Large intestine (tissue), 3 donors: ENCODE results near the gene TRAF3. TPM values are rescaled to one million over a fixed set of nuclear protein-coding genes. Genes with fewer than 3 reads are reported as not detected.

Source experiments
- DNase-seq, 2 donors: peaks; one replicate each; pipeline versions ENCODE4 v3.0.0 to v3.0.0-alpha.2; 2013
- H3K27ac ChIP-seq: one replicate; pipeline ENCODE4 v1.5.1; 2013; ENCODE audit warnings: low read length
- H3K27me3 ChIP-seq: 2 replicates; pipeline ENCODE4 v1.6.1; 2013; ENCODE audit warnings: low read length; ENCODE audit not compliant: control insufficient read depth, insufficient read depth
- H3K36me3 ChIP-seq: 2 replicates; pipeline ENCODE4 v1.6.1; 2013; ENCODE audit warnings: low read length; ENCODE audit not compliant: control insufficient read depth, insufficient read depth
- H3K4me1 ChIP-seq: one replicate; pipeline ENCODE4 v1.6.1; 2013; ENCODE audit warnings: low read length; ENCODE audit not compliant: control insufficient read depth, insufficient read depth
- H3K4me3 ChIP-seq: one replicate; pipeline ENCODE4 v1.5.1; 2013; ENCODE audit warnings: low read length
- H3K9me3 ChIP-seq: one replicate; pipeline ENCODE4 v1.6.1; 2013; ENCODE audit warnings: mild to moderate bottlenecking, low read depth, low read length, moderate library complexity; ENCODE audit not compliant: control insufficient read depth
- WGBS: methylation state at CpG from one replicate; pipeline ENCODE4 v1.1.5; 2013; ENCODE audit warnings: low lambda C conversion rate; ENCODE audit not compliant: insufficient coverage; 5-methylcytosine and 5-hydroxymethylcytosine counted together
- polyA plus RNA-seq: library from polyadenylated mRNA; unstranded; fragments of 120-200 nt; gene quantifications from one replicate; pipeline ENCODE4 v1.2.1, GENCODE V29; 2013

TRAF3 gene
- polyA plus RNA-seq, 1 donor: 16.3 TPM

GRCh38 chr14:102778338-102779083, 1.3 kb downstream of the TRAF3 start:
- 0% methylated on average over 3 of the region's 29 CpGs for WGBS
- no peaks in the 10 kb centered on the region for H3K36me3 ChIP-seq
- peak in 1 of 2 donors; percentile 58 for DNase-seq
- no peaks in the 10 kb centered on the region for H3K27me3 ChIP-seq
- peak overlapping the region; percentile 73 for H3K4me3 ChIP-seq
- H3K27ac ChIP-seq: peak overlapping the region; percentile 55
- peaks cover 20% of the 10 kb centered on the region for H3K4me1 ChIP-seq
- H3K9me3 ChIP-seq: no peaks in the 10 kb centered on the region

GRCh38 chr14:102779084-102779462, 1.8 kb downstream of the TRAF3 start:
- Histone ChIP-seq H3K27ac (peak overlapping the region; percentile 55), H3K27me3 (no peaks in the 10 kb centered on the region), H3K36me3 (no peaks in the 10 kb centered on the region), H3K4me3 (peak overlapping the region; percentile 73), H3K9me3 (no peaks in the 10 kb centered on the region), H3K4me1 (peaks cover 20% of the 10 kb centered on the region)
- WGBS: no CpG with 5 or more reads among the region's 4 CpGs
- DNase-seq: no peak

- no peak for DNase-seq
- Histone ChIP-seq H3K4me3 (peak overlapping the region; percentile 73), H3K4me1 (peaks cover 17% of the 10 kb centered on the region), H3K27ac (no peak overlapping the region), H3K36me3 (no peaks in the 10 kb centered on the region), H3K27me3 (no peaks in the 10 kb centered on the region), H3K9me3 (no peaks in the 10 kb centered on the region)
- WGBS: 85% methylated on average over 5 of the region's 13 CpGs
These were observed 2.5 kb downstream of the TRAF3 start for GRCh38 chr14:102779574-102780315.

- Histone ChIP-seq H3K9me3 (no peaks in the 10 kb centered on the region), H3K36me3 (no peaks in the 10 kb centered on the region), H3K4me3 (no peak overlapping the region), H3K27ac (no peak overlapping the region), H3K27me3 (no peaks in the 10 kb centered on the region), H3K4me1 (peaks cover 16% of the 10 kb centered on the region)
- no CpG with 5 or more reads among the region's 4 CpGs for WGBS
- DNase-seq: no peak
These were observed 3.8 kb downstream of the TRAF3 start for GRCh38 chr14:102781063-102781462.

DNA sequence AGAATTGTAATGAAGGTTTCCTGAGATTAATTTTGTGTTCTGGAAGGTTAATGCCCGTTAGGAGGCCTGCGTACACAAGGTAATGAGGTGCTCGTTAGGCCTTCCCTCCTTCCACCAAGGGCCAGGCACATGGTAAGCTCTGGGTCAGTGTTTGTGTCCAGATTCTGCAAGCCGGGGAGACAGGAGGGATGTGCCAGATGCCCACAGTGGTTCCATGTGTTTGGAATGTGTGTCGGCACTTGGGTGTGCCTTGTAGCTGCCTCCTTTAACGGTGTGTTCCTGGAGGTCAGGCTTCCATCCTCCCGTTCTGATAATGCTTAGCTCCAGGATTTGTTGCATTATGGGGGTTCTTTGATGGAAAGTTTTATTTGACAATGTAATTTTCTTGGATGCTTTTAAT, 5.7 kb downstream of the TRAF3 start:
- H3K36me3 ChIP-seq: no peaks in the 10 kb centered on the region
- no peak overlapping the region for H3K27ac ChIP-seq
- peaks cover 13% of the 10 kb centered on the region for H3K4me1 ChIP-seq
- H3K4me3 ChIP-seq: no peak overlapping the region
- no peak for DNase-seq
- H3K27me3 ChIP-seq: no peaks in the 10 kb centered on the region
- WGBS: no CpG with 5 or more reads among the region's 7 CpGs
- no peaks in the 10 kb centered on the region for H3K9me3 ChIP-seq

DNA sequence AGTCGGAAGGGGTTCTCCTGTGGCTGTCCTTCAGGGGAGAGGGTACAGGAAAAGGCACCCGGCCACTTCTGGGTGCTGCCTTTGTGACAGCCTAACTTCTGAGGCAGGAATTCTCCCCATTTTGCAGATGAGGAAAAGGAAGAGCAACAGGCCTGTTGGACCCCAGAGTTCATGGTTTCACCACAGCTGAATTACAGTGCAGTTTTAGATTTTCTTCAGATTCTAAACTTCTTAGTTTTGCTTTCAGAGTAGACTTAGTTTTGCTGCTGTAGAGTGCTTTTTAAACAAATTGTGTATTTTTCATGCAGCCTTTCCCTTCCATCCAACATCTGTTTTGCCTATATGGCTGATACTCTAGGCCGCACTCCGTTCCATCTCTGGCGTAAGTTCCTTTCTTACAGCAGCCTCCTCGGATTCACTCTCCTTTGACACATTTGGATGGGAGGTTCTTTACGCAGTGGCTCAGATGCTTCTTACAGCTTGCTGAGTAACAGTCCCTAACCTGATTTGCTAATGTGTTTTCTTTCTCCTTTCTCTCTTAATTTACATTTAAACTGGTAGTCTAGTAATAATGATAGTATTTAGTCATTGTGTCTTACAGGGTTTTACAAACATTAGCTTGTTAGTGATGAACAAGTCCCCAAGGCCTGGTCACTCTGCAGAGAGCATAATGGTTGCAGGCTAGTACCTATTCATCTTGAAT, 7.8 kb downstream of the TRAF3 start:
- Histone ChIP-seq H3K27ac (no peak overlapping the region), H3K27me3 (no peaks in the 10 kb centered on the region), H3K4me1 (peaks cover under 1% of the 10 kb centered on the region), H3K36me3 (no peaks in the 10 kb centered on the region), H3K4me3 (no peak overlapping the region), H3K9me3 (no peaks in the 10 kb centered on the region)
- DNase-seq: no peak
- WGBS: 90% methylated on average over 3 of the region's 7 CpGs

DNA sequence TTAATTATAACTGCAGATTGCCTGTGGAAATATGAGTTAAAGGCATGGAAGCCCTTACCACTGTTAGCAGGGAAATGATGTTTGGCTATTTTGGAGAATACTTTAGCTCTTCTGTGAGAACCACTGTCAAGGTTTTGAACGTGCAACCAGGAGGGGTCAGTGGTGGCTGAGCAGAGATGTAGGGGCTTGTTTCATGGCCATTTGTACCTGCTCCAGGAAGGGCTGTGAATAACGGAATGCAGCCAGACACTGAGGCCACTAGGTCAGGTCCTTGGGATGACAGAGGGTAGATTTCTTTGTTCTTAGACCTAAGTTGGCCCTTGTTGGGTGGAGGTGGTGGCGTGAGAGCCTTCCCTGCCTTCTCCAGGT, 8.3 kb downstream of the TRAF3 start:
- no peaks in the 10 kb centered on the region for H3K4me1 ChIP-seq
- H3K36me3 ChIP-seq: no peaks in the 10 kb centered on the region
- H3K27ac ChIP-seq: no peak overlapping the region
- no peaks in the 10 kb centered on the region for H3K9me3 ChIP-seq
- WGBS: no CpG with 5 or more reads among the region's 3 CpGs
- no peak overlapping the region for H3K4me3 ChIP-seq
- DNase-seq: no peak
- H3K27me3 ChIP-seq: no peaks in the 10 kb centered on the region

- no peak overlapping the region for H3K4me3 ChIP-seq
- H3K9me3 ChIP-seq: no peaks in the 10 kb centered on the region
- H3K27me3 ChIP-seq: no peaks in the 10 kb centered on the region
- no peak for DNase-seq
- H3K36me3 ChIP-seq: no peaks in the 10 kb centered on the region
- no peaks in the 10 kb centered on the region for H3K4me1 ChIP-seq
- no peak overlapping the region for H3K27ac ChIP-seq
- WGBS: no CpG with 5 or more reads among the region's 4 CpGs
These were observed 9.5 kb downstream of the TRAF3 start for GRCh38 chr14:102786768-102787167.

DNA sequence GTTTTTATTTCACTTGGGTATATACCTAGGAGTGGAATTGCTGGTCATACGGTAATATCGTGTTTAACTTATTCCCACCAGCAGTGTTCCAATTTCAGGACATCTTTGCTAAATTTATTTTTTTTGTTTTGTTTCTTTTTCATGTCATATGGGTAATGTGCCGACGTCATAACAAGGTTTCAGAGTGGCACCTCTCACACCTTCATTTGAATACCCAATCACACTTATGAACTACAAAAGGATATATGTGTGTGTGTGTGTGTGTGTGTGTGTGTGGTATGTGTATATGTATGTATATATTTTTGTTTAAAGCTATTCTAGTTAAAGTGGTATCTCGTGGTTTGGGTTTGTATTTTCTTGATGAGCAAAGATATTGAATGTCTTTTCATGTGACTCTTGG, 12.1 kb downstream of the TRAF3 start:
- Histone ChIP-seq H3K4me3 (no peak overlapping the region), H3K36me3 (no peaks in the 10 kb centered on the region), H3K9me3 (no peaks in the 10 kb centered on the region), H3K27me3 (no peaks in the 10 kb centered on the region), H3K27ac (no peak overlapping the region), H3K4me1 (no peaks in the 10 kb centered on the region)
- DNase-seq: no peak
- WGBS: 83% methylated on average over 2 of the region's 5 CpGs

GRCh38 chr14:102793531-102794328, 16.5 kb downstream of the TRAF3 start:
- Histone ChIP-seq H3K27me3 (no peaks in the 10 kb centered on the region), H3K4me1 (peaks cover 7% of the 10 kb centered on the region), H3K36me3 (peaks cover 3% of the 10 kb centered on the region), H3K4me3 (no peak overlapping the region), H3K9me3 (no peaks in the 10 kb centered on the region), H3K27ac (no peak overlapping the region)
- 100% methylated on average over 1 of the region's 3 CpGs for WGBS
- DNase-seq: no peak
